Measurements from ENCODE around the gene PTCH2.
"Not testable (repeated sequence)": the region's sequence is repeated elsewhere in the genome, so short reads cannot be mapped to it uniquely, and the experiment has no call there.

PTCH2 gene

GRCh38 chr1:44819196-44819607 is 23.9 kb downstream of the PTCH2 start:
- no peak for DNase-seq

- no peak for DNase-seq
These were observed 25.1 kb downstream of the PTCH2 start for GRCh38 chr1:44817771-44818495.

- DNase-seq: no peak
These were observed 25.7 kb downstream of the PTCH2 start for GRCh38 chr1:44817307-44817706.

- DNase-seq: not testable (repeated sequence)
These were observed 27.1 kb downstream of the PTCH2 start for GRCh38 chr1:44815926-44816325.

- DNase-seq: no peak
These were observed 30.1 kb downstream of the PTCH2 start for GRCh38 chr1:44812822-44813543.

GRCh38 chr1:44811234-44811633 is 31.8 kb downstream of the PTCH2 start:
- DNase-seq: no peak

- DNase-seq: not testable (repeated sequence)
These were observed 32.3 kb downstream of the PTCH2 start for GRCh38 chr1:44810762-44811105.

- peak; percentile 54 for DNase-seq
These were observed 32.8 kb downstream of the PTCH2 start for GRCh38 chr1:44810101-44810761.

GRCh38 chr1:44808938-44809917 is 33.8 kb downstream of the PTCH2 start:
- peak; percentile 96 for DNase-seq

GRCh38 chr1:44808063-44808937 is 34.8 kb downstream of the PTCH2 start, which contains the start of gene BTBD19:
Gene BTBD19, plus strand, starts transcription at chr1:44808523. Its CDS starts 298 bp downstream, at chr1:44808821.
- peak; percentile 81 for DNase-seq

- peak; percentile 94 for DNase-seq
These were observed 35.5 kb downstream of the PTCH2 start for GRCh38 chr1:44807364-44808062.

- no peak for DNase-seq
These were observed 36.2 kb downstream of the PTCH2 start, which contains the start of gene DYNLT4 for GRCh38 chr1:44806704-44807363. Gene DYNLT4, minus strand, starts transcription at chr1:44807351. Its CDS starts 683 bp downstream, at chr1:44806668.

- DNase-seq: no peak
These were observed 36.9 kb downstream of the PTCH2 start for GRCh38 chr1:44806025-44806703.

GRCh38 chr1:44805311-44806024 is 37.6 kb downstream of the PTCH2 start:
- no peak for DNase-seq

GRCh38 chr1:44803312-44804095 is 39.5 kb downstream of the PTCH2 start:
- no peak for DNase-seq

- no peak for DNase-seq
These were observed 40.1 kb downstream of the PTCH2 start for GRCh38 chr1:44803062-44803311.

- no peak for DNase-seq
These were observed 40.6 kb downstream of the PTCH2 start for GRCh38 chr1:44802306-44803061.
